Omental fat pad (tissue), 4 donors: ENCODE measurements around the gene TXLNB. TPM values are rescaled to one million over a fixed set of nuclear protein-coding genes. Genes with fewer than 3 reads are reported as not detected.
"Not testable (repeated sequence)": the region's sequence is repeated elsewhere in the genome, so short reads cannot be mapped to it uniquely, and the experiment has no call there.

Experiments
- ATAC-seq: fragments of 150-250 bp; one replicate; pipeline ENCODE4 v1.9.1; 2016; ENCODE audit warnings: mild to moderate bottlenecking, moderate library complexity; ENCODE audit not compliant: low FRiP score
- DNase-seq: peaks from one replicate; pipeline ENCODE4 v3.0.0-alpha.2; 2019; ENCODE audit warnings: low spot score
- total RNA-seq, 4 donors: library from RNA; depleted of rRNA; stranded (reverse); fragments of >200 nt; gene quantifications; one replicate each; pipeline ENCODE4 v1.1.0, GENCODE V29; 2016
- TF ChIP-seq, protein P1 (sequence below), 3 donors: fragments of 450-650 bp; IDR thresholded peaks; one replicate each; pipeline ENCODE4 v1.5.1; 2016 to 2017; ENCODE audit warnings: antibody characterized with exemption in 3 of 3, mild to moderate bottlenecking in 3 of 3, moderate library complexity in 2 of 3

TXLNB gene
- total RNA-seq, 4 donors from 2014 or later = 0.37 to 1.4 (median 1.2) TPM

DNA sequence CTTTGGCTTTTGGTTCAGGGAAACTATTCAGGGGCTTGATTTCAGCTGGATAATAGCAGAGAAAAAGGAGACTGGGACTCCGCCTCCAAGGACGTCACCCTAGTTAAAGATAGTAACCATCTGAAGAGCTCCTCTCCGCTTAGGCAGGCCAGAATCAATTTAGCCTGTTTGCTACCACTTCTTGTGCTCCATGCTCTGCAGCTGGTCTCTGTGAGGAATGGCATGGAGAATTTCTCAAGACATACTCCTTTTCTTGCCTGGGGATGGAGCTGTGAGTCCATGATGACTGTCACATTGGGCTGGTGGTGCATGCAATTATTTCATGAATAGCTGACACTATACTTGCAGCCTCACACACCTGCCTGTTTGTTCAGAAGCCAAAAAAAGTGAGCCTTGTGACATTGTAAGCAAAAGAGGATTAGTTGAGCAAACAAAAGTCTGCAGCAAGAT lies 61.4 kb downstream of the TXLNB start:
- TF ChIP-seq, protein P1, sequence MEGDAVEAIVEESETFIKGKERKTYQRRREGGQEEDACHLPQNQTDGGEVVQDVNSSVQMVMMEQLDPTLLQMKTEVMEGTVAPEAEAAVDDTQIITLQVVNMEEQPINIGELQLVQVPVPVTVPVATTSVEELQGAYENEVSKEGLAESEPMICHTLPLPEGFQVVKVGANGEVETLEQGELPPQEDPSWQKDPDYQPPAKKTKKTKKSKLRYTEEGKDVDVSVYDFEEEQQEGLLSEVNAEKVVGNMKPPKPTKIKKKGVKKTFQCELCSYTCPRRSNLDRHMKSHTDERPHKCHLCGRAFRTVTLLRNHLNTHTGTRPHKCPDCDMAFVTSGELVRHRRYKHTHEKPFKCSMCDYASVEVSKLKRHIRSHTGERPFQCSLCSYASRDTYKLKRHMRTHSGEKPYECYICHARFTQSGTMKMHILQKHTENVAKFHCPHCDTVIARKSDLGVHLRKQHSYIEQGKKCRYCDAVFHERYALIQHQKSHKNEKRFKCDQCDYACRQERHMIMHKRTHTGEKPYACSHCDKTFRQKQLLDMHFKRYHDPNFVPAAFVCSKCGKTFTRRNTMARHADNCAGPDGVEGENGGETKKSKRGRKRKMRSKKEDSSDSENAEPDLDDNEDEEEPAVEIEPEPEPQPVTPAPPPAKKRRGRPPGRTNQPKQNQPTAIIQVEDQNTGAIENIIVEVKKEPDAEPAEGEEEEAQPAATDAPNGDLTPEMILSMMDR (IDR thresholded peaks at IDR 0.05) = no peak
- no peak for ATAC-seq
- DNase-seq = no peak

DNA sequence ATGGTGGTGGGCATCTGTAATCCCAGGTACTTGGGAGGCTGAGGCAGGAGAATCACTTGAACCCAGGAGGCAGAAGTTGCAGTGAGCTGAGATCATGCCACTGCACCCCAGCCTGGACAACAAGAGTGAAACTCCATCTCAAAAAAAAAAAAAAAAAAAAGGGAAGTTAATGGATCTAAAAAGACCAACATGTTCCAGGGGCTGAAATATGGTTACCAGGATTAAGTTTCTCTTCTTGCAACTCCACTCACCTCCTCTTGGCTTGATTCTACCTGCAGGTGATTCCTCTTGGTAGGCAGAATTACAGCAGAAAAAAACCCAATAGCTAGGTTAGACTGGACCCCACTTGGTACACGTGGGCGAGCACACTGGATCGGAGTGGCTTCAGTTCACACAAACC lies 63.4 kb downstream of the TXLNB start:
- ATAC-seq, DNase-seq: not testable (repeated sequence)

DNA sequence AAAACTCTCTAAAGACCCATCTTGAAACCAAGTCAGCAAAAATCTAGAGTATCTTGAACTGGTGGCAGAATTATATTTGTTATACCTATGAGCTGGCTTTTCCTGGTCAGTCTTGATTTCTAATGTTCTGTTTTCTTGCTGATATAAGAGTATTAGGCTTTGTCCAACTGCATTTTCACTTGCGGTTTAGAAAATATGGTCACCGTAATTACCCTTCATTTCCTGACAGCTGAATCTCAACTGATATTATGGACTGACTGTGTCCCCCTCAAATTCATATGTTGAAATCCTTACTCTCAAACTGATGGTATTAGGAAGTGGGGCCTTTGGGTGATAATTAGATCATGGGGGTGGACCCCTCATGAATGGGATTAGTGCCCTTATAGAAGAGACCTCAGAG lies 72.1 kb downstream of the TXLNB start:
- DNase-seq (no peak), ATAC-seq (no peak)
- TF ChIP-seq, protein P1 (IDR thresholded peaks at IDR 0.05) = no peak

DNA sequence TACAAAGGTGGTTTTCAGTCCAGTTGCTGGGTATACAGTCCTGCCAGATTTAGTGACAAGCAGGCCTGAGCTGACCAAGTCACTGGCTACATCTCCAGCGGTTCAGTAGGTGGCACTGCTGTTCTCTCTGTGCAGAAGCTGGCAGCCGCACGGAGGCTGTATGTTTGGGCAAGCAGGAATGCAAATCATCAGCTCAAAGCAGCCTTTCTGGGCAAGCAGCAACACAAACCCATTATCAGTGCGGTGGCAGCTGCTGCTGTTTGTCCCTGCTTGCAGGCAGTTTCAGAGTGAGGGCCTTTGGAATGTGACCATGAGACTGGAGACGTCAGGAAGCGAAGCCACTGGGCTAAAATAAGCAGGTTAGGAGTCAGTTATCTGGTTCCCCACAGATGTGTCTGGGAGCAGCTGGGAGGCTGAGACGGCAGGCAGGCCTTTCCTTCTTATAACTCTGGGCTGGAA lies 72.5 kb downstream of the TXLNB start:
- ATAC-seq (peak; percentile 86), DNase-seq (peak; percentile 32)
- TF ChIP-seq, protein P1 (IDR thresholded peaks at IDR 0.05) = peak in 1 of 3 donors; percentile 62

DNA sequence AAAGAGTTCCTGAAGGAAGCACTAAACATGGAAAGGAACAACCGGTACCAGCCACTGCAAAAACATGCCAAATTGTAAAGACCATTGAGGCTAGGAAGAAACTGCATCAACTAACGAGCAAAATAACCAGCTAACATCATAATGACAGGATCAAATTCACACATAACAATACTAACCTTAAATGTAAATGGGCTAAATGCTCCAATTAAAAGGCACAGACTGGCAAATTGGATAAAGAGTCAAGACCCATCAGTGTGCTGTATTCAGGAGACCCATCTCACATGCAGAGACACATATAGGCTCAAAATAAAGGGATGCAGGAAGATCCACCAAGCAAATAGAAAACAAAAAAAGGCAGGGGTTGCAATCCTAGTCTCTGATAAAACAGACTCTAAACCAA lies 79.3 kb downstream of the TXLNB start:
- not testable (repeated sequence) for ATAC-seq, DNase-seq

DNA sequence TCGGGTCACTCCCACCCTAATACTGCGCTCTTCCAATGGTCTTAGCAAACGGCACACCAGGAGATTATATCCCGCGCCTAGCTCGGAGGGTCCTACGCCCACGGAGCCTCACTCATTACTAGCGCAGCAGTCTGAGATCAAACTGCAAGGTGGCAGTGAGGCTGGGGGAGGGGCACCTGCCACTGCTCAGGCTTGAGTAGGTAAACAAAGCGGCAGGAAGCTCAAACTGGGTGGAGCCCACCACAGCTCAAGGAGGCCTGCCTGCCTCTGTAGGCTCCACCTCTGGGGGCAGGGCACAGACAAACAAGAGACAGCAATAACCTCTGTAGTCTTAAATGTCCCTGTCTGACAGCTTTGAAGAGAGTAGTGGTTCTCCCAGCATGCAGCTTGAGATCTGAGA lies 81.0 kb downstream of the TXLNB start:
- not testable (repeated sequence) for ATAC-seq, DNase-seq

DNA sequence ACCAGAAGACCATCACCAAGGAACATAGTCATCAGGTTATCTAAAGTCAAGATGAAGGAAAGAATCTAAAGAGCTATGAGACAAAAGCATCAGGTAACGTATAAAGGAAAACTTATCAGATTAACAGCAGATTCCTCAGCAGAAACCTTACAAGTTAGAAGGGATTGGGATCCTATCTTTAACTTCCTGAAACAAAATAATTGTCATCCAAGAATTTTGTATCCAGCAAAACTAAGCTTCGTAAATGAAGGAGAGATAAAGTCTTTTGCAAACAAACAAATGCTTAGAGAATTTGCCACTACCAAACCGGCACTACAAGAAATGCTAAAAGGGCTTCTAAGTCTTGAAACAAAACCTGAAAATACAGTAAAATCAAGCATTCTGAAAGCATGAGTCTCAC lies 86.0 kb downstream of the TXLNB start:
- ATAC-seq (no peak), DNase-seq (no peak)
- TF ChIP-seq, protein P1 (IDR thresholded peaks at IDR 0.05) = no peak

DNA sequence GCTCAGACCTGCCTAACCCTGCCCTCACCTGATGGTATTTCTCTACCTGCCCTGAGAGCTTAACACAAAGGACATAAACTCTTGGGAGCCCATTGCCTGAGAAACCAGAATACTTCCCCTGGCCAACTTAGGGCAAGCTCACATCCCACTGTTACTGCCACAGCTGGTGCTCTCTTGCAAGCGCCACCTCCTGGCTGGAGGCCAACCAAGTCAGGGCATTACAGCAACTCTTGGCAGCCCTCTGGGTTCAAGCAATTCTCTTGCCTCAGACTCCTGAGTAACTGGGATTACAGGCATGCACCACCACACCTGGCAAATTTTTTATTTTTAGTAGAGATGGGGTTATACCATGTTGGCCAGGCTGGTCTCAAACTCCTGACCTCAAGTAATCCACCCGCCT lies 86.8 kb downstream of the TXLNB start:
- ATAC-seq (no peak), DNase-seq (no peak)
- TF ChIP-seq, protein P1 (IDR thresholded peaks at IDR 0.05) = no peak

DNA sequence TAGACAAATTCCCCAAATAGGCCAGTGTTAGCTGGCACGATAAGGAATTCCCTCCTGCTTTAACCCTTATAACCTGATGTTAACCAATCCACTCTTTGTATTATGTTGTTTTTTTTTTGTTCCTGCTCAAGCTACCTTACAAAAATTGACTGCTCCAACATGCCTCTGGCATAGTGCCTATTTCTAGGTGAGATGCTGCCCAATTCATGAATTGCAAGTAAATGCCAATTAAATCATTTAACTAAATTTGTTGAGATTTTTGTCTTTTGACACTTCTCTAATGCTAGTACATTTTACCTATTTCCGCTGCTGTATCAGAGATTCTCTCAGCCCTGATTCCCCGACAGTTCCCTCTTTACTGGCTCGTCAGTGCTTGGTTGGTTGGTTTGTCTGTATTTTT lies 90.4 kb downstream of the TXLNB start:
- ATAC-seq = no peak
- TF ChIP-seq, protein P1 (IDR thresholded peaks at IDR 0.05) = no peak

More for the DNA sequence above, 90.4 kb downstream of the TXLNB start:
- DNase-seq = no peak
